ENCODE data around the gene KCNJ1. TPM values are rescaled to one million over a fixed set of nuclear protein-coding genes. Genes with fewer than 3 reads are reported as not detected.

KCNJ1 gene
- total RNA-seq, 3 donors from 2014 or later (not counting 1 experiment from before 2014, with no cell fraction given), result not detected

- peaks cover 17% of the 10 kb centered on the region for H3K36me3 Mint-ChIP-seq
- no peaks in the 10 kb centered on the region for H3K27me3 ChIP-seq (ENCODE audit: control insufficient read depth, insufficient read depth, low read length)
- TF ChIP-seq CTCF (IDR thresholded peaks at IDR 0.05), result no peak
- H3K4me1 Mint-ChIP-seq, result peaks cover 36 to 40% of the 10 kb centered on the region in 2 donors
- peaks cover 93% of the 10 kb centered on the region for H3K36me3 ChIP-seq (ENCODE audit: control insufficient read depth, insufficient read depth, low read length)
- DNase-seq (no peak), ATAC-seq (no peak)
- no peak overlapping the region for H3K4me3 ChIP-seq (ENCODE audit: low read length)
- WGBS (ENCODE audit: insufficient coverage), result 95% methylated on average over 6 of the region's 6 CpGs
- H3K27ac Mint-ChIP-seq, result peak overlapping the region; percentile 72 to 88
- H3K9me3 Mint-ChIP-seq, result no peaks in the 10 kb centered on the region
- H3K4me3 Mint-ChIP-seq, result no peak overlapping the region
- no peaks in the 10 kb centered on the region for H3K4me1 ChIP-seq (ENCODE audit: control insufficient read depth, insufficient read depth, low read length)
- no peaks in the 10 kb centered on the region for H3K9me3 ChIP-seq (ENCODE audit: control insufficient read depth, insufficient read depth, low read length)
- no peaks in the 10 kb centered on the region for H3K27me3 Mint-ChIP-seq (ENCODE audit: low read depth in 2 of 2)
- H3K27ac ChIP-seq (ENCODE audit: low read length), result no peak overlapping the region
- intact Hi-C loops (cut with micrococcal nuclease), result no loop called here
Observed at GRCh38 chr11:128809128-128809527, 58.0 kb downstream of the KCNJ1 start.

- no peak for TF ChIP-seq CTCF (IDR thresholded peaks at IDR 0.05)
- DNase-seq (no peak), ATAC-seq (no peak)
- peak overlapping the region; percentile 66 to 88 for H3K27ac Mint-ChIP-seq
- Histone ChIP-seq H3K27ac (ENCODE audit: low read length) (no peak overlapping the region), H3K27me3 (ENCODE audit: control insufficient read depth, insufficient read depth, low read length) (no peaks in the 10 kb centered on the region), H3K36me3 (ENCODE audit: control insufficient read depth, insufficient read depth, low read length) (peaks cover 86% of the 10 kb centered on the region), H3K9me3 (ENCODE audit: control insufficient read depth, insufficient read depth, low read length) (no peaks in the 10 kb centered on the region), H3K4me3 (ENCODE audit: low read length) (no peak overlapping the region), H3K4me1 (ENCODE audit: control insufficient read depth, insufficient read depth, low read length) (peaks cover 8% of the 10 kb centered on the region)
- H3K4me1 Mint-ChIP-seq, result peaks cover 48% of the 10 kb centered on the region in 2 donors
- H3K4me3 Mint-ChIP-seq, result no peak overlapping the region
- no peaks in the 10 kb centered on the region for H3K27me3 Mint-ChIP-seq (ENCODE audit: low read depth in 2 of 2)
- no peaks in the 10 kb centered on the region for H3K9me3 Mint-ChIP-seq
- intact Hi-C loops (cut with micrococcal nuclease), result no loop called here
- peaks cover 17% of the 10 kb centered on the region for H3K36me3 Mint-ChIP-seq
Observed at GRCh38 chr11:128807909-128808308, 59.2 kb downstream of the KCNJ1 start.

- Mint-ChIP-seq H3K27me3 (ENCODE audit: low read depth in 2 of 2) (no peaks in the 10 kb centered on the region), H3K27ac (peak overlapping the region; percentile 66 to 88), H3K36me3 (peaks cover 17% of the 10 kb centered on the region), H3K4me1 (peaks cover 60% of the 10 kb centered on the region in 2 donors), H3K9me3 (no peaks in the 10 kb centered on the region), H3K4me3 (no peak overlapping the region)
- Histone ChIP-seq H3K9me3 (ENCODE audit: control insufficient read depth, insufficient read depth, low read length) (no peaks in the 10 kb centered on the region), H3K27me3 (ENCODE audit: control insufficient read depth, insufficient read depth, low read length) (no peaks in the 10 kb centered on the region), H3K36me3 (ENCODE audit: control insufficient read depth, insufficient read depth, low read length) (peaks cover 76% of the 10 kb centered on the region), H3K4me1 (ENCODE audit: control insufficient read depth, insufficient read depth, low read length) (peaks cover 16% of the 10 kb centered on the region), H3K27ac (ENCODE audit: low read length) (no peak overlapping the region), H3K4me3 (ENCODE audit: low read length) (no peak overlapping the region)
- no peak for TF ChIP-seq CTCF (IDR thresholded peaks at IDR 0.05)
- WGBS (ENCODE audit: insufficient coverage), result 91% methylated on average over 8 of the region's 8 CpGs
- intact Hi-C loops (cut with micrococcal nuclease), result no loop called here
- no peak for ATAC-seq
- no peak for DNase-seq
Observed at GRCh38 chr11:128806506-128807261, 60.4 kb downstream of the KCNJ1 start.

GRCh38 chr11:128804481-128804880, 62.6 kb downstream of the KCNJ1 start:
- Histone ChIP-seq H3K27ac (ENCODE audit: low read length) (no peak overlapping the region), H3K4me3 (ENCODE audit: low read length) (no peak overlapping the region)

More at GRCh38 chr11:128804481-128804880, 62.6 kb downstream of the KCNJ1 start:
- DNase-seq, result no peak
- WGBS (ENCODE audit: insufficient coverage), result 98% methylated on average over 5 of the region's 5 CpGs
- Histone ChIP-seq H3K4me1 (ENCODE audit: control insufficient read depth, insufficient read depth, low read length) (peaks cover 31% of the 10 kb centered on the region), H3K27me3 (ENCODE audit: control insufficient read depth, insufficient read depth, low read length) (no peaks in the 10 kb centered on the region), H3K36me3 (ENCODE audit: control insufficient read depth, insufficient read depth, low read length) (peaks cover 75% of the 10 kb centered on the region), H3K9me3 (ENCODE audit: control insufficient read depth, insufficient read depth, low read length) (no peaks in the 10 kb centered on the region)
- Mint-ChIP-seq H3K27ac (peak overlapping the region; percentile 77 to 88), H3K27me3 (ENCODE audit: low read depth in 2 of 2) (no peaks in the 10 kb centered on the region), H3K9me3 (no peaks in the 10 kb centered on the region), H3K4me3 (peak overlapping the region; percentile 51), H3K36me3 (peaks cover 10% of the 10 kb centered on the region), H3K4me1 (peaks cover 73 to 77% of the 10 kb centered on the region in 2 donors)
- intact Hi-C loops (cut with micrococcal nuclease), result no loop called here
- ATAC-seq, result no peak
- no peak for TF ChIP-seq CTCF (IDR thresholded peaks at IDR 0.05)

All from natural killer cell (primary cell).